NCI-H748 (cell line): ENCODE data around the gene CISD2.
"Not testable (repeated sequence)": the region's sequence is repeated elsewhere in the genome, so short reads cannot be mapped to it uniquely, and the experiment has no call there.

Experiments
- DNase-seq: peaks from one replicate; lab custom pipeline; 2025; ENCODE audit not compliant: unreplicated experiment; lab: John Stamatoyannopoulos, UW

The CISD2 gene

GRCh38 chr4:102849579-102850104 lies 19.1 kb upstream of the CISD2 start:
- no peak for DNase-seq

DNA sequence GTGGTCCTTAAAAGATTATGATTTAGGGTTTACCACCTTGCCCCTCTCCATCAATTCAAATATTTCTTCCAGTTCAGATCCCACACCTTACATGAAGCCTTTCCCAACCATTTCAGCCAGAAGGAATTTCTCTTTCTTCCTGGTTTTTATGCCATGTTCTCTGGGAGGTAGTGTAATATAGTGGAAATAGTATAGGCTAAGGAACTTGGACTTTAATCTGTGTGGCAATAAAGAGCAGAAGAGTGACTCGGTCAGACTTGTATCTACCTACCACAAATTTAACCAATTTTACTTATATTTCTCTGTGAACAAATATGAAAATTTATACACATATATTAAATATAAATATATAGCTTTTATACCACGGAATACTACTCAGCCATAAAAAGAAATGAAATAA lies 18.4 kb upstream of the CISD2 start:
- DNase-seq, result no peak

GRCh38 chr4:102858828-102859464 lies 9.8 kb upstream of the CISD2 start:
- DNase-seq, result no peak

- no peak for DNase-seq
Measured at GRCh38 chr4:102860611-102861324, 8.0 kb upstream of the CISD2 start.

DNA sequence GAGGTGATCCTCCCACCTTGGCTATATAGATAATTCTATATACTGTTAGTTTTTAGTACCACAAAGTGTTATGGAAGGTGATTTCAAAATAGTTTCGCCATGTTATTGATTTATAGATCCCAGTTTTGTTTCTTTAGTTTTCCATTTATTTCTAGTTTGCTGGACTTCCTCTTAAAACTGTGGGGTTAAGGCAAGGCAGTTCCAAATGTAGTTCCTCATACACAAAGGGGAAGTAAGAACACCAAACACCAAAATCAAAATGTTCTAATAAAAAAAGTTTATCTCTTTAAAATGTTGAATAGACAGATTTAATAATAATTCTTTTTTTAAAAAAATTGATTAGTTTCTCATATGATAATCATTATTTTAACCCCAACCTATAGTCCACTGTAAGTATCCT lies 6.8 kb upstream of the CISD2 start:
- DNase-seq, result no peak

DNA sequence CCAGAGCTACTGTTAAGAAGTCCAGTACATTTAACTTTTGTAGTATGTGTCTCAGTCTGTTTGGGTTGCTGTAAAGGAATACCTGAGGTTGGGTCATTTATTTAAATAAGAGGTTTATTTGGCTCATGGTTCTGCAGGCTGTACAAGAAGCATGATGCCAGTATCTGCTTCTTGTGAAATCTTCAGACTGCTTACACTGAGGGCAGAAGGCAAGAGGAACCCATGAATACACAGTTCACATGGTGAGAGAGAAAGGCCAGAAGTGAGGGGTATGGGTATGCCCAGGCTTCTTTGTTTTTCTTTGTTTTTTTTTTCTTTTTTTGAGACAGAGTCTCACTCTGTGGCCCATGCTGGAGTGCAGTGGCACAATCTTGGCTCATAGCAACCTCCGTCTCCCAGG lies 6.0 kb upstream of the CISD2 start:
- no peak for DNase-seq

- DNase-seq, result not testable (repeated sequence)
Measured at GRCh38 chr4:102865327-102865726, 3.5 kb upstream of the CISD2 start.

DNA sequence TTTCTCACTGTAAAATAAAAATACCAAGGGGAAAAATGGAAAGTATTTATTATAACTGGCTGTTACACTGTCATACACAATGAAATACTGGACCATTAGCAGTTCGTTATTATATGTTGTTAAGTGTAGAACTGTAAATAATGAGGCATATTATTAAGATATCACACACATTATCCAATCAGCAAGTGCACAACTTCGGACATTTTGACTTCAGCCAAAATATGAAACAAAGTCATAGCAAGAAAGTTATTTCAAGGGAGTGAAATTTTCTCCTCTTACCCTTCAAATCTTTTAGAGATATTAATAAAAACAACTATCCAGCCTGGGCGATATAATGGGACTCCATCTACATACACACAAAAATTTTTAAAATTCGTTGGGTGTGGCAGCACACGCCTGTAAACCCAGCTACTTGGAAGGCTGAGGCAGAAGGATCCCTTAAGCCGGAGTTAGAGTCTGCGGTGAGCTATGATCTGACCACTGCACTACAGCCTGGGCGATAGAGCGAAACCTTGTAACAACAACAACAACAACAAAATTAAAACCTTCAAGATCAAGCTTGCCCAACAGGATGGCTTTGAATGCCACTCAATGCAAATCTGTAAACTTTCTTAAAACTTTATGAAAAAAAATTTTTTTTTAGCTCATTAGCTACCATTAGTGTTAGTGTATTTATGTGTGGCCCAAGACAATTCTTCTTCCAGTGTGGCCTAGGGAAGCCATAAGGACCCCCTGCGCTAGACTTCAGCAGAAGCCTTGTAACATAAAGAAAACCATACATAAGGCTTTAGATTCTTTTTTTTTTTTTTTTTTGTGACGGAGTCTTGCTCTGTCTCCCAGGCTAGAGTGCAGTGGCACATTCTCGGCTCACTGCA lies 1.3 kb upstream of the CISD2 start:
- DNase-seq, result peak; percentile 10

- no peak for DNase-seq
Measured at GRCh38 chr4:102868153-102868780, 525 bp upstream of the CISD2 start.

GRCh38 chr4:102869569-102870197 lies 891 bp downstream of the CISD2 start:
- no peak for DNase-seq

DNA sequence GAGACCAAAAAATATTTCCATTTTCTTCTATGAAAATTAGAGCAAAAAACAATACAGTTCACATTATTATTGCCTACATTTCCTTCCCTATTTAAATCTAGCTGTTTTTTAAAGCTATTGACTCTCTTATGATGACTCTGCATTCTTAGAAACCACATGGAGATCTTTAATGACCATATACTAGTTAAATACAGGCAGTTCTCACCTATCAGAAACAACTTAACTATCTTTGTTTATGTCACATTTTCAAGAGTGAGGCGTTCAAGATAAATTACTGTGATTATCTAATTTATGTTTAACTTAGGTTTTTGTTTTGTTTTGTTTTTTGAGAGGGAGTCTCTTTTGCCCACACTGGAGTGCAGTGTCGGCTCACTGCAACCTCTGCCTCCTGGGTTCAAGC lies 3.0 kb downstream of the CISD2 start:
- no peak for DNase-seq

- not testable (repeated sequence) for DNase-seq
Measured at GRCh38 chr4:102877477-102878106, 8.8 kb downstream of the CISD2 start.

DNA sequence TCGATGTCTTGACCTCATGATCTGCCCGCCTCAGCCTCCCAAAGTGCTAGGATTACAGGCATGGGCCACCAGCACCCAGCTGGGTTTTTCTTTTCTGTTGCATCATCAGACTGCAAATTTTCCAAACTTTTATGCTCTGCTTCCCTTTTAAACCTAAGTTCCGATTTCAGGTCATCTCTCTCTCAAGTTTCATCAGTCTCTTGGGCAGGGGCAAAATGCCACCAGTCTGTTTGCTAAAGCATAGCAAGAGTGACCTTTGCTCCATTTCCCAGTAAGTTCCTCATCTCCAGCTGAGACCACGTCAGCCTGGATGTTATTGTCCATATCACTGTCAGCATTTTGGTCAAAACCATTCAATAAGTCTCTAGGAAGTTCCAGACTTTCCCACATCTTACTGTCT lies 9.6 kb downstream of the CISD2 start:
- DNase-seq, result not testable (repeated sequence)

- DNase-seq, result no peak
Measured at GRCh38 chr4:102878901-102879300, 10.1 kb downstream of the CISD2 start.

GRCh38 chr4:102881343-102881742 lies 12.6 kb downstream of the CISD2 start:
- DNase-seq, result no peak

DNA sequence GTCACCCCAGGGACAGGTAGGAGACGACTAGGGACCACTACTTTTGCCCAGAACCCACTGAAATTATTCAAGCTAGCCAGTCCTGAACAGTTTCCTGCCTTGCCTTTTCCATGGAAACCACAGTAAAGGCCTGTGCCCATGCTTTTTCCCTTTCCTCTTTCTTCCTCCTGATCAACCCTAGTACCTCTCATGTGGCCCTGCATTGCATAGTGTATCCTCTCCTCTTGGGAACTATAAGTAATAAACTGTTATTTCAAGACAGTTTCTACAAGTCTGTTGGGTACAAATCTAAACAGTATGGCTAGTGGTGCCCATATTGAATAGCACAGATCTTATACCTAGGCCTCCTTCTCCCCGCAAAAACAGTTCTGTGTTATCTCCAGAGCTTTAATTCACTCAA lies 14.5 kb downstream of the CISD2 start:
- DNase-seq, result no peak

- not testable (repeated sequence) for DNase-seq
Measured at GRCh38 chr4:102888570-102888969, 19.8 kb downstream of the CISD2 start.

GRCh38 chr4:102889866-102890265 lies 21.1 kb downstream of the CISD2 start:
- DNase-seq, result not testable (repeated sequence)

DNA sequence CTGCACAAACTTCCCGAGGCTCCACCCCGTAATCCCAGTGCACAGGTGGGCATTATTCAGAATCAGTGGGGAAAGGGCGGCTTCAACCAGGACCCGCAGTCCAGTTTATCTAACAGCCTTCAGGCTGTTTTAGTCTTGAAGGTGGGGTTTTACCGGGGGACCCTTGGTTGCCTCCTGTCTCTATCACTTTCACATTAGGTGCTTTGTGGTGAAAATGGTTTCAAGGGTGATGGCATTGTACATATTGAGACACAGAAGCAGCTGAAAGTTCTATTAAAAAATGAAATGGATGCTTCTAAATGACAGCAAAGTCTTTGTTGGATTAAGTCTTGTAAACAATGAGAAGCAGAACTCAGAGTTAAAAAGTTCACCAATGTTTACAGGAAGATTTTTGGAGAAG lies 27.8 kb downstream of the CISD2 start:
- not testable (repeated sequence) for DNase-seq

DNA sequence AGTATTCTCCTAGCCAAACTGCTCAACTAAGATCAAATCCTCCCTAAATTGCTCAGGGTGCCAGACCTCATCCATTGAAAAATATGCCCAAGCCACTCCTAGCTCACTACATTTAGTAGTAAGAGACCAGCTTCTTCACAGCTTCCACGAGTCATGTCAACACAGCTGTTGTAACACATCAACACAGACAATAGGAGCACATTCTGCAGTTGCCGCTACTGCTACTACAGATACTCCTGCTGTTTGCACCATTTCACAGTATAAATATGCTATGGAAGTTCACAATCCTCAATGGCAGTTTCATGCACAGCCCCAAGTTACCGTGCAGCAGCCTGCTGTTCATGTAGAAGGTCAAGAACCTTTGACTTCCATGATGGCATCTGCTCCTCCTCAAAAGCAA lies 28.8 kb downstream of the CISD2 start:
- DNase-seq, result peak; percentile 26
